Hippocampal formation (tissue), 2 donors: Measurements from ENCODE around the gene ENOX2.

Source experiments
- DNase-seq, 2 donors: peaks; one replicate each; lab custom pipeline; 2025; lab: John Stamatoyannopoulos, UW

ENOX2 gene

DNA sequence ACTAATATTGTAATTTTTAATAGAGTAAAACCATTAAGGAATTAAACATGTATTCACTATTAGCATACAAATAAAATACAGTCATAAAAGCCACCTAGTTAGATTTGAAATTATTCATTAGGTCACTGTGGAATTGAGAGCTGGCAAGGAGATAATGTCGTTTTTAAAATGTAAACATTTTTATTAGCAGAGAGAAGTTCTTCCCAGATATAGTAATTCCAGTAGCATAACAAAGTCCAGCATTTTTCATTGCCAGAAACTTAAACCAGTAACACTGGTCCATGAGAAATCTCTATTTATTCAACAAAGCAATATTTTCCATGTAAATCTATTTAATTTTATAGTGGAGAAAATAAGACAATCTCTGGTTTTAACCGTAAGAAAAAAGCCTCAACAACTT lies 17.5 kb downstream of the ENOX2 start:
- no peak for DNase-seq

GRCh38 chrX:130884627-130885026 lies 18.4 kb downstream of the ENOX2 start:
- no peak for DNase-seq

DNA sequence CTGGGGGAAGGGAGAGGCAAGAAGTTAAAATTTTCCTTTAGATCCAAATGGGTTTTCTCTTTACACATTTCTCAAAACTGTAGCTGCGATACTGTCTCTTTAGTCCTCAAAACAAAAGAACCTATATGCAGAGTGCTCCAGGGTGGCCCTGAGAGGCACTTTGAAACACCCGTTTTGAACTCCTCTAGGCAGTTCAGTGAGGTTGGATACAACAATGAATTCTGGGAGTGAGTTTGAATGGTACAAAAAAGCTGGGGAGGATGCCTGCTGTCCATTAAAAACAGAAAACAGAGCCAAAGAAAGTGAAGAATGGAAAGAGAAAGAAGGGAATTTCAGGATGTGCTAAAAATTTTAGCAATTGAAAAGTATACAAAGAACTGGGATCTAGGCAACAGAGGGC lies 23.1 kb downstream of the ENOX2 start:
- DNase-seq, result no peak

GRCh38 chrX:130878350-130879341 lies 24.4 kb downstream of the ENOX2 start:
- no peak for DNase-seq

- no peak for DNase-seq
Observed at GRCh38 chrX:130877892-130878341, 25.1 kb downstream of the ENOX2 start.

DNA sequence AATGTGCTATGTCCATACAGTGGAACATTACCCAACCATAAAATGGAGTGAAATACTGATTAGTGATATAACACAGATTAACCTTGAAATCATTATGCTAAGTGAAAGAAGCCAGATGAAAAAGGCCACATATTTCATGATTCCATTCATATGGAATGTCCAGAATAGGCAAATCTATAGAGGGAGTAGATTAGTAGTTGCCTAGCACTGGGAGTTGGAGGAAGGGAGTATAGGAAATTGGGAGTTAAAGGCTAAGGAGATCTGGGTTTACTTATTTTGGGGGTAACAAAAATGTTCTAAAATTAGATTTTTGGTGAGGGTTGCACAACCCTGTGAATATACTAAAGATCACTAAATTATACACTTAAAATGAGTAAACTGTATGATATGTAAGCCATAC lies 26.8 kb downstream of the ENOX2 start:
- DNase-seq, result no peak

DNA sequence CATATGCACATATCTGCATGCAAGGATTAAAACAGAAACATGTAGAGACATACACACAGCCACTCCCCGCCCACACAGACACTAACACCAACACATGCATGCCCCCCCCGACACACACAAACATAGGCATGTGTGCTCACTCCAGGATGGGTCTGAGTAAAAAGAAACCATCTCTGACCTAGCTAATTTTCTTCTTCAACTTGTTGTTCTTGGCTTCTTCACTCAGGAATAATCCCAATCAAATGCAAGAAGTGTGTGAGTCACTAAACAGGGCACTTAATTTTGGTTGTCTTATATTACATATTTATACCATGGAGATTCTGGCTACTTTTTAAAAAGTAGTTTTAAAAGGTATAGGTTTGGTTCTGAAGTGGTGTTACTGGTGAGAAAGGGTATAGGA lies 28.3 kb downstream of the ENOX2 start:
- DNase-seq, result no peak

DNA sequence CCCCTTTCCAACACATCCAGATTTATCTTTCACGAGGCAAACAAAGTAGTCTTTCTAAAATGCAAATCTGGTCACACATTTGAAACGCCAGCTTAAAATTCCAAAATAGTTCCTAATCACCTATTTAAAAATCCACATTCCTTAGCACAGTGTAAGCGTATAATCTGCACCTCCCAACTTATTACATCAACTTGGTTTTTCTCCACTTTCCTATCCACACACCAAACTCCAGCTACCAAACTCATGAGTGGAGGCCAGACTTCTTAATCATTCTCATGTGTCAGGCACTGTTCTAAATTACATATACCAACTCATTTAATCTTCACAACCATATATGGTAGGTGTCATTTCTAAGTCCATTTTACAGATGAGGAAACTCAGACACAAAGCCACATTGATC lies 33.8 kb downstream of the ENOX2 start:
- DNase-seq, result no peak

DNA sequence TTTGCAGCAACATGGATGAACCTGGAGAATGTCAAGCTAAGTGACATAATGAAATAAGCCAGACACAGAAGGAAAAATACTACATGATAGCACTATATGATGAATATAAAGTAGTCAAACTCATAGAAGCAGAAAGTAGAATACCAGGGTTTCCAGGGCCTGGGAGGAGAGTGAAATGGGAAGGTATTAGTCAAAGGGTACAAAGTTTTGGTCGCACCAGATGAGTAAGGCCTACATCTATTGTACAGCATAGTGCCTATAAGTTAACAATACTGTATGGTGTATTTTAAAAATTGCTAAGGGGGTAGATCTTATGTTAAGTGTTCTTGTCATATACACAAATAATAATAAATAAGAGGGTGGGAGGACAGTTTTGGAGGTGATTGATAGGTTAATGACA lies 41.5 kb downstream of the ENOX2 start:
- no peak for DNase-seq

DNA sequence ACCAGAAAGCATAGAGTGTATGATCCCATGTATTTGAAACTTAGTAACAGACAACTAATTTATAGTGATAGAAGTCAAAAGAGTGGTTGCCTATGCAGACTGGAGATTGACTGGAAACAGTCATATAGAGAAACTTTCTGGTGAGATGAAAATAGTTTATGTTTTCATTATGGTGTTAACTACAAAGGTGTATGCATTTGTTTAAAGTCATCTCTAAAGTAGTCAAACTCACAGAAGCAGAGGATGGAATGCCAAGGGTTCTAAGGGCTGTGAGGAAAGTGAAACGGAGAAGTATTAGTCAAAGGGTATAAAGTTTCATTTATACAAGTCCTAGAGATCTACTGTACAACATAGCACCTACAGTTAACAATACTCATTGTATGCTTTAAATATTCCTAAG lies 45.8 kb downstream of the ENOX2 start:
- DNase-seq, result no peak

- DNase-seq, result no peak
Observed at GRCh38 chrX:130851569-130851968, 51.4 kb downstream of the ENOX2 start.

- DNase-seq, result no peak
Observed at GRCh38 chrX:130848763-130849162, 54.2 kb downstream of the ENOX2 start.

GRCh38 chrX:130846746-130847145 lies 56.3 kb downstream of the ENOX2 start:
- no peak for DNase-seq

DNA sequence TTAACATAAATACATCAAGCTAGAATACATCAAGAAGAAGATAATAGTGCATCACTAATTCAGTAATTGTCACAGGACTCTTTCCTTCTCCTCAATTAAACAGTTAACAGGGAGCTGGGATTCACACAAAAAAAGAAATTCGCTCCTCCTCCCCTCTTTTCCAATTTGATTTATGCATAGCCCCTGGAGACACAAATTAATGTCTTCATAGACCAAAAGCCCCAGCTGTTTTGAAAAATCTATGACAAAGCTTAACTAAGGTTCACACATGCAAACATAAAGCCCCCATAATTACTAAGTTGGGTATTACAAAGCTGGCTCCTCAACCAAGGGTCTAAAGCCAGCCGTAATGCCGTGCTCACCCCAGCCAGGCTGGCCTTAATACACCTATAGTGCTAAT lies 61.2 kb downstream of the ENOX2 start:
- no peak for DNase-seq

DNA sequence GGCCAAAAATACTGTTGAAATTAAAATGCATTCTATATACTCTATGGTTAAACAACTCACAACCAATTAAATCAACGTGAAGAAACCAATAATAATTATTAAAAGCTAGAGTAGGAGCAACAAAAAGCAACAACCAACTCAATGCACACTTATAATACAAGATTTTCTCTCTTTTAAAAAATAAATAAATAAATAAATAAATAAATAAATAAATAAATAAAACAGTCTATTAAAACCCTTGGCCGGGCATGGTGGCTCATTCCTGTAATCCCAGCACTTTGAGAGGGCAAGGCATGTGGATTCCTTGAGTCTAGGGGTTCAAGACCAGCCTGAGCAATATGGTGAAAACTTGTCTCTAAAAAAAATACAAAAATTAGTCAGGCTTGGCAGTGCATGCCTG lies 62.7 kb downstream of the ENOX2 start:
- no peak for DNase-seq

GRCh38 chrX:130836447-130836846 lies 66.6 kb downstream of the ENOX2 start:
- DNase-seq, result no peak

DNA sequence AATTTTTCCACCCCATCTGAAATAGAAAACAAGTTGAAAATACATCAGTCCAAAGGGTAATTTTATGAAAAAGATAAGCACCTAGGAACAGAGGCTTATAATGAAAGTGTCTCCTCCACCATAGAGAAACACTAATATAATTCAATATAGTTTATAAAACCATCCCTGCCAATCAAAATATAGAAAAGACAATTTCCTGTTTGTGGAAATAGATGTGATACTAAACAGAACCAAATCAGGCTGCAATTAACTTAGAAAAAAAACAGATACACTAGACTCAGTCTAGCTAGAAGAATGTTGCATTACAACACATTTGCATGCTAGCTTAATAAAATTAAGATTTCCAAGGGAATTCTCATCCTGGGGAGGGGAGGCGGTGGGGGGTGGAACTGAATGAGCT lies 68.2 kb downstream of the ENOX2 start:
- DNase-seq, result no peak

DNA sequence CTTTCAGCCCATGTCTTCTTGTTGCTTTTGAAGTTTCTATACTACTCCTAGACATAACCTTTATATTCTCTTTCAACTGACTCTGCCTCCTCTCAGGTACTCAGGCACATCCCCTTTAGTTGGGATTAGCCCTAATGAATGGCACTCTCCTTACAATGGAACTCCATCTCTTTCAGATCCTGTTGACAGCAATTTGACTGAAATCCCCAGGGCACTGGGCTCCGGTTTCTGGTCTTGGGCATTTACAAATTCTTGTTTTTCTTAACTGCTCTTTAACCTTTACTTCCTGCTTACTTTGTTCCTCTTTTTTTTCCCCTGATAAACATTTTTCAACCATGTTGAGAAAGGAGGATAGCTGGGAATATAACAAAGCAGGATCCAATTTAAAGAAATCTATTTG lies 68.9 kb downstream of the ENOX2 start:
- DNase-seq, result no peak

DNA sequence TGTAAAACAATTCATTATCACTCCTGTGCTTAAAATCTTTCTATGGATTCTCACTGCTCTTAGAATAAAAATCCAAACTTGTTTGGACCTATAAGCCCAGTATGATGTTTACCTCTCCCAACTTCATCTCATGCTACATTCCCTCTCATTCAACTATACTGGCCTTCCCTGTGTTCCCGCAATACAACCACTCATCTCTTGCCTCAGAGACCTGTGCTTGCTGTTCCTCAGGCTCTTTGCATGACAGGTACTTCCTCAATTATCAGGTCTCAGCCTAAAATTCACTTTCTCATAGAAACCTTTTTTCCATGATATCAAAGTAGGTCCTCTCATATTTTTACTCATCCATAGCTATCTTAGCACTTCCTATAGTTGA lies 71.7 kb downstream of the ENOX2 start:
- DNase-seq, result no peak

DNA sequence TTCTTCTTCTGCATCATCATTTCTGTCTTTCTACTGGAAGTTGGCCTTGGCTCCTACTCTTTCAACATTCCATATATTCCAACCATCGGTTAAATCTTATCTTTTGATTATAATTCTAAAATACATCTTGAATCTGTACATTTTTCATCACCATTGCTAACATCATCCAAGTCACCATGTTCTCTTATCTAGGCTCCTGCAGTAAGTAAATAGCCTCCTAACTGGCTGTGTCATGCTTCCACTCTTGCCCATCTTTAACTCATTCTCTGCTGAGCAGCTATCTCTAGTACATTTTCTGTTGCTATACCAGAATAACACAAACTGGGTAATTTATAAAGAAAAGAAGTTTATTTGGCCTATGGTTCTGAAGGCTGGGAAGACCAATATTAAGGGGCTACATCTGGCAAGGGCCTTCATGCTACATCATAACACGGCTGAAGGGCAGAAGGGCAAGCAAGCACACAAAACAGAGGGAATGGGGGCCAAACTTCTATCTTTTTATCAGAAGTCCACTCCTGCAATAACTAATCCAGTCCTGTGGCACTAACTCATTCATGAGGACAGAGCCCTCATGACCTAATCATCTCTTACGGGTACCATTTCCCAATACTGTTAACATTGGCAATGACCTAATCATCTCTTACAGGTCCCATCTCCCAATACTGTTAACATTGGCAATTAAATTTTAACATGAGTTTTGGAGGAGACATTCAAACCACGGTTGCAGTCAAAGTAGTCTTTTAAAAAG lies 72.2 kb downstream of the ENOX2 start:
- DNase-seq, result no peak

DNA sequence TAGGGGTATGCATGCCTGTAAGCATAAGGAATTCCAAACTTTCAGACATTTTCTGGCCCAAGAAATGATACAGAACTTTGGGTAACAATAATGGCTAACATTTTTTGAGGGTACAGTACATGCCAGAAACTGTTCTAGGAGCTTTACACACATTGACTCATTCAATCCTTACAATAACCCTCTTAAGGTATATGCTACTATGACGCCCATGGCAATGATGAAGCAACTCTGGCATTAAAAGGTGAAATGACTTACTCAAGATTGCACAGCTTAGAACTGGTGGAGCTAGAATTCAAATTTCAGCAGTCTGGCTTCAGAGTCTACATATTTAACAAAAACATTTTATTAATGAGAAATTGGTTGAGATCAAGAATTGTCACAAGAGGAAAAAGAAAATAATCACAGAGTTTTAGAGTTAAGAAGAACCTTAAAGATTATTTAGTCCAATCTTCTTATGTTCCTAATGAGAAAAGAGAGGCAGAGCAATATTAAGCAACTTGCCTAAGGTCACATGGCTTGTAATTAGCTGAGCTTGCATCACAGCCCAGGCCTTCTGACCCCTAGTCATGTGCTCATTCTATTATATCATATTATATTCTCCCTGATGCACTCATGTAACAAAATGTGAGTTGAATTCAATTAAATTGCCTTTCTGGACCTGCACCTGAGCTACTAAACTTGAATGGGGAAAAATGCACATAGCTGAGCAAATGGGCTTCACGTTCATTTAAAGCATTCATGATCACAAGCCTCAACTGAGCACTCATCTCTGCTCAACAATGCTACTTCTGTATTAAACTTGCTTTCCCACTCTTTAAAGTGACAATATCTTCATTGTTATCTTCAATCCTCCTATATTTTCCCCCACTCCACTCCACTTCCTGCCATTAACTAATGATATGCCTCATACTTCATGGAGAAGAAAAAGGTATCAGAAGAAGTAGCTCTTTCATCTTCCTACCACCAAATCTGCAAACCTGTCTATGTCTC lies 73.2 kb downstream of the ENOX2 start:
- peak in 1 of 2 donors; percentile 39 for DNase-seq

DNA sequence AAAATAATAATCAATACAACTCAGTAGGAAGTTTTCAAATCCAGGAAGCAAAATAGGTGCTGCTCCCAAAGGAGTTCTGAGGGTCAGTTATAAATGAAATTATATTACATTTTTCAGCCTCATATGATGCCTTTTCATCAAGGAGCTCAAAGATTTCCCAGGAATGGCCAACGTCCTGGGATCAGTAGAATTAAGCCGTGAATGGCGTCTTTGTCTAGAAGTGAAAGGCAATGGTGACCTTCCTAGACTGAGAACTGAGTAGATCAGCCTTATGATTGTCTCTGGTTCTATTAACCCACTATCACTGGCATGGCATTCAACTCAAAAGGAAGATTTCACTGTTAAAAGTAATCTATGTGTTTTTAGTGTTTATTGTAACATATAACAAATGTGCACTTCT lies 74.4 kb downstream of the ENOX2 start:
- DNase-seq, result no peak
